Stomach (tissue), 4 donors: Measurements from ENCODE around the gene NATD1.

Experiments used
- POLR2A ChIP-seq, 4 donors: fragments of 450-650 bp; IDR thresholded peaks; one replicate each; pipeline ENCODE4 v1.6.1; 2016; ENCODE audit warnings: antibody characterized with exemption in 4 of 4, control low read depth in 2 of 4, mild to moderate bottlenecking in 1 of 4, moderate library complexity in 1 of 4
- POLR2AphosphoS5 ChIP-seq, 3 donors: sonication (generic); formaldehyde crosslinking; IDR thresholded peaks; one replicate each; pipeline ENCODE4 v1.6.1; 2016; ENCODE audit warnings: antibody characterized with exemption in 3 of 3

GRCh38 chr17:21258593-21258992 lies 5.4 kb upstream of the NATD1 start:
- no peak for TF ChIP-seq POLR2AphosphoS5 (IDR thresholded peaks at IDR 0.05)
- TF ChIP-seq POLR2A (IDR thresholded peaks at IDR 0.05) = no peak
